ENCODE results near the gene CAD. TPM values are rescaled to one million over a fixed set of nuclear protein-coding genes. Genes with fewer than 3 reads are reported as not detected.

The CAD gene
- total and polyA plus RNA-seq, 2 donors (not counting 3 experiments of a cell fraction or from before 2014, with no cell fraction given) = 60.3 to 91.4 TPM

DNA sequence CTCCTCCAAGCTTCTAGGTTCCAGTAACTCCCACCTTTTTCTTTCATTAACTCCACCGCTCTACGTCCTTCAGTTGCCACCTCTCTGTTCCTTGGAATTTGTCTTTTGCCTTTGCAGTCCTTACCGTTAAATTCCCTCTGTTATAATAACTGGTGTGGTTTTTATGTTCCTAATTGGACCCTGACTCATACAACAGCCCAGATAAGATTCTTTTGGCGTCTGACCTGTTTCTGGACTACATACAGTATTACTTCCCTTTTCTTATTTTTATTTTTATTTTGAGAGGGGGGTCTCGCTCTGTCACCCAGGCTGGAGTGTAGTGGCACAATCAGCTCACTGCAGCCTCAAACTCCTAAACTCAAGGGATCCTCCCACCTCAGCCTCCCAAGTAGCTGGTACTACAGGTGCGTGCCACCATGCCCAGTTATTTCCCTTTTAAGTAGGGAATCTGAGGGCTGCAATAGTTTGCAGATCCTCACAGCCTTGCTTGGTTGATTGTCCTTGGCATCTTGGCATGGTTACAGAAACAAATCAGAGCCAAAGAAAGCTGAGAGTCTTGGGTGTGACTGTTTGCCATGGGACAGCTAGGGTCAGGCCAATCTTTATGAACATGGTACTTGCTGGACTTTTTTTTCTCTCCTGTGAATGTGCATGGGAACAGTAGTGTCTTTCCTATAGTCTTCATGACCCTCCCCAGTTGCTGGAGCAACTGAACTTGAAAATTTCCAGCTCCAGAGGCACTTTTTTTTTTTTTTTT, 46.4 kb upstream of the CAD start:
- Histone ChIP-seq H4K20me1 (replicated peaks; ENCODE audit: control insufficient read depth, extremely low read depth, insufficient read depth, low read length) (no peaks in the 10 kb centered on the region), H3K27ac (ENCODE audit: insufficient read depth, low read depth, low read length) (no peak overlapping the region), H3K9me1 (replicated peaks; ENCODE audit: control insufficient read depth, extremely low read depth, insufficient read depth, low read length) (no peaks in the 10 kb centered on the region), H3K27me3 (ENCODE audit: control insufficient read depth in 2 of 2, insufficient read depth in 2 of 2, low read length in 2 of 2) (peaks cover 24 to 34% of the 10 kb centered on the region in 2 experiments), H3K9me3 (replicated peaks; ENCODE audit: control insufficient read depth, insufficient read depth, low read length) (no peaks in the 10 kb centered on the region), H2AFZ (ENCODE audit: low read depth, low read length) (no peak overlapping the region), H3K36me3 (ENCODE audit: control insufficient read depth in 2 of 2, extremely low read depth in 1 of 2, insufficient read depth in 2 of 2, low read length in 2 of 2) (no peaks in the 10 kb centered on the region), H3K9ac (replicated peaks; ENCODE audit: extremely low read depth, insufficient read depth, low read length) (no peak overlapping the region), H3K4me3 (replicated peaks in 1 of 3; ENCODE audit: insufficient read depth in 1 of 3, low read depth in 1 of 3, low read length in 3 of 3) (no peak overlapping the region), H3K79me2 (ENCODE audit: control insufficient read depth, insufficient read depth, low read length) (no peaks in the 10 kb centered on the region), H3K4me2 (ENCODE audit: insufficient read depth, low read length) (no peak overlapping the region), H3K4me1 (ENCODE audit: control insufficient read depth, extremely low read depth, insufficient read depth, low read length) (no peaks in the 10 kb centered on the region)
- ChIA-PET POLR2A (no interaction called here), CTCF (interaction anchor here (1.0 to 3.7 kb wide), 16 partner anchors 11 to 132 kb away, joined by 3 to 38 read pairs (median 8); partner anchors contain the start of genes PREB and SLC30A3)
- TF ChIP-seq POLR2A (IDR thresholded peaks at IDR 0.05; ENCODE audit: low read depth, low read length) = no peak
- TF ChIP-seq, protein P1, sequence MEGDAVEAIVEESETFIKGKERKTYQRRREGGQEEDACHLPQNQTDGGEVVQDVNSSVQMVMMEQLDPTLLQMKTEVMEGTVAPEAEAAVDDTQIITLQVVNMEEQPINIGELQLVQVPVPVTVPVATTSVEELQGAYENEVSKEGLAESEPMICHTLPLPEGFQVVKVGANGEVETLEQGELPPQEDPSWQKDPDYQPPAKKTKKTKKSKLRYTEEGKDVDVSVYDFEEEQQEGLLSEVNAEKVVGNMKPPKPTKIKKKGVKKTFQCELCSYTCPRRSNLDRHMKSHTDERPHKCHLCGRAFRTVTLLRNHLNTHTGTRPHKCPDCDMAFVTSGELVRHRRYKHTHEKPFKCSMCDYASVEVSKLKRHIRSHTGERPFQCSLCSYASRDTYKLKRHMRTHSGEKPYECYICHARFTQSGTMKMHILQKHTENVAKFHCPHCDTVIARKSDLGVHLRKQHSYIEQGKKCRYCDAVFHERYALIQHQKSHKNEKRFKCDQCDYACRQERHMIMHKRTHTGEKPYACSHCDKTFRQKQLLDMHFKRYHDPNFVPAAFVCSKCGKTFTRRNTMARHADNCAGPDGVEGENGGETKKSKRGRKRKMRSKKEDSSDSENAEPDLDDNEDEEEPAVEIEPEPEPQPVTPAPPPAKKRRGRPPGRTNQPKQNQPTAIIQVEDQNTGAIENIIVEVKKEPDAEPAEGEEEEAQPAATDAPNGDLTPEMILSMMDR (IDR thresholded peaks at IDR 0.05; ENCODE audit: extremely low read depth in 1 of 2, insufficient read depth in 1 of 2, low read depth in 1 of 2, low read length in 2 of 2) = no peak
- no peak for TF ChIP-seq MYC (IDR thresholded peaks at IDR 0.05; ENCODE audit: low read depth, low read length)
- TF ChIP-seq, protein P2, sequence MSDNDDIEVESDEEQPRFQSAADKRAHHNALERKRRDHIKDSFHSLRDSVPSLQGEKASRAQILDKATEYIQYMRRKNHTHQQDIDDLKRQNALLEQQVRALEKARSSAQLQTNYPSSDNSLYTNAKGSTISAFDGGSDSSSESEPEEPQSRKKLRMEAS (IDR thresholded peaks at IDR 0.05; ENCODE audit: insufficient read depth, insufficient read length) = no peak
- no peak for TF ChIP-seq GATA2 (IDR thresholded peaks at IDR 0.05; ENCODE audit: insufficient read depth, insufficient read length, low read depth, low read length)
- no peak for TF ChIP-seq POLR2AphosphoS5 (IDR thresholded peaks at IDR 0.05; ENCODE audit: insufficient read depth, low read depth, low read length)
- TF ChIP-seq FOS (IDR thresholded peaks at IDR 0.05; ENCODE audit: borderline replicate concordance, insufficient read depth, low read length) = no peak
- TF ChIP-seq JUN (IDR thresholded peaks at IDR 0.05; ENCODE audit: borderline replicate concordance, insufficient read depth, insufficient read length, low read depth) = no peak
- TF ChIP-seq EZH2 (IDR thresholded peaks at IDR 0.05; ENCODE audit: borderline replicate concordance, low read depth, low read length, severe bottlenecking) = no peak
- intact Hi-C loops (cut with micrococcal nuclease) = loop anchor here (5.0 kb wide), 1 partner anchor 73 kb away; no protein-coding TSS in a partner anchor
- no peak for DNase-seq (ENCODE audit: low read depth, low spot score)
- dilution Hi-C loops (cut with MboI; ENCODE audit: extremely low pct_ligation_motif_present, low sequenced_read_pairs) = no loop called here
- no TSS peak for BruUV-seq (replicated peaks)
- FAIRE-seq = no peak
